ENCODE data around the gene PCARE. TPM values are rescaled to one million over a fixed set of nuclear protein-coding genes. Genes with fewer than 3 reads are reported as not detected.

Gene PCARE
- total RNA-seq, 1 donor from 2014 or later, result not detected

GRCh38 chr2:29031046-29031445, 43.3 kb downstream of the PCARE start:
- no peak overlapping the region for H3K27ac Mint-ChIP-seq (ENCODE audit: unreplicated experiment)
- peaks cover 8% of the 10 kb centered on the region for H3K4me1 Mint-ChIP-seq (ENCODE audit: low read depth)
- no peak for DNase-seq (ENCODE audit: low spot score)
- TF ChIP-seq CTCF (IDR thresholded peaks at IDR 0.05), result no peak
- no peaks in the 10 kb centered on the region for H3K36me3 Mint-ChIP-seq (ENCODE audit: low read depth)
- H3K4me3 Mint-ChIP-seq (ENCODE audit: unreplicated experiment), result no peak overlapping the region
- H3K9me3 Mint-ChIP-seq (ENCODE audit: low read depth), result no peaks in the 10 kb centered on the region
- H3K27me3 Mint-ChIP-seq (ENCODE audit: low read depth), result peaks cover 4% of the 10 kb centered on the region

- Mint-ChIP-seq H3K9me3 (ENCODE audit: low read depth) (no peaks in the 10 kb centered on the region), H3K27ac (ENCODE audit: unreplicated experiment) (no peak overlapping the region), H3K27me3 (ENCODE audit: low read depth) (peaks cover 3% of the 10 kb centered on the region), H3K4me1 (ENCODE audit: low read depth) (peaks cover 13% of the 10 kb centered on the region), H3K4me3 (ENCODE audit: unreplicated experiment) (no peak overlapping the region), H3K36me3 (ENCODE audit: low read depth) (no peaks in the 10 kb centered on the region)
- no peak for DNase-seq (ENCODE audit: low spot score)
- no peak for TF ChIP-seq CTCF (IDR thresholded peaks at IDR 0.05)
Measured at GRCh38 chr2:29025711-29026110, 48.6 kb downstream of the PCARE start.

- Mint-ChIP-seq H3K9me3 (ENCODE audit: low read depth) (no peaks in the 10 kb centered on the region), H3K27ac (ENCODE audit: unreplicated experiment) (no peak overlapping the region), H3K27me3 (ENCODE audit: low read depth) (peaks cover 5% of the 10 kb centered on the region), H3K4me3 (ENCODE audit: unreplicated experiment) (no peak overlapping the region), H3K36me3 (ENCODE audit: low read depth) (no peaks in the 10 kb centered on the region), H3K4me1 (ENCODE audit: low read depth) (peaks cover 13% of the 10 kb centered on the region)
- TF ChIP-seq CTCF (IDR thresholded peaks at IDR 0.05), result no peak
- no peak for DNase-seq (ENCODE audit: low spot score)
Measured at GRCh38 chr2:29024882-29025430, 49.4 kb downstream of the PCARE start.

GRCh38 chr2:29023188-29023587, 51.1 kb downstream of the PCARE start:
- Mint-ChIP-seq H3K4me3 (ENCODE audit: unreplicated experiment) (no peak overlapping the region), H3K4me1 (ENCODE audit: low read depth) (peaks cover 13% of the 10 kb centered on the region), H3K27ac (ENCODE audit: unreplicated experiment) (no peak overlapping the region), H3K9me3 (ENCODE audit: low read depth) (no peaks in the 10 kb centered on the region), H3K36me3 (ENCODE audit: low read depth) (no peaks in the 10 kb centered on the region), H3K27me3 (ENCODE audit: low read depth) (peaks cover 5% of the 10 kb centered on the region)
- no peak for DNase-seq (ENCODE audit: low spot score)
- no peak for TF ChIP-seq CTCF (IDR thresholded peaks at IDR 0.05)

- Mint-ChIP-seq H3K36me3 (ENCODE audit: low read depth) (no peaks in the 10 kb centered on the region), H3K27ac (ENCODE audit: unreplicated experiment) (peak overlapping the region; percentile 32), H3K4me1 (ENCODE audit: low read depth) (peaks cover 13% of the 10 kb centered on the region), H3K9me3 (ENCODE audit: low read depth) (no peaks in the 10 kb centered on the region), H3K4me3 (ENCODE audit: unreplicated experiment) (no peak overlapping the region), H3K27me3 (ENCODE audit: low read depth) (peaks cover 5% of the 10 kb centered on the region)
- DNase-seq (ENCODE audit: low spot score), result no peak
- no peak for TF ChIP-seq CTCF (IDR thresholded peaks at IDR 0.05)
Measured at GRCh38 chr2:29022679-29023078, 51.6 kb downstream of the PCARE start.

Measured in chondrocyte (in vitro differentiated cells).